Lower leg skin (tissue), 3 donors: ENCODE results near the gene CDKN2D.

Source experiments
- CTCF ChIP-seq, 3 donors: fragments of 450-650 bp; IDR thresholded peaks; one replicate each; pipeline ENCODE4 v1.5.1; 2016; ENCODE audit warnings: antibody characterized with exemption in 3 of 3, mild to moderate bottlenecking in 3 of 3, moderate library complexity in 2 of 3
- POLR2A ChIP-seq, 2 donors: fragments of 450-650 bp; IDR thresholded peaks; one replicate each; pipeline ENCODE4 v1.6.1; 2016 to 2017; ENCODE audit warnings: antibody characterized with exemption in 2 of 2, mild to moderate bottlenecking in 1 of 2, moderate library complexity in 1 of 2

- TF ChIP-seq CTCF (IDR thresholded peaks at IDR 0.05) (no peak), POLR2A (IDR thresholded peaks at IDR 0.05) (no peak)
Observed at GRCh38 chr19:10600149-10600548, 31.4 kb upstream of the CDKN2D start.
